C4-2B (cell line): ENCODE results near the gene KCNK3.

Experiments used
- ZFX ChIP-seq: fragments of 450-650 bp; IDR thresholded peaks from 2 replicates; pipeline ENCODE4 v1.6.1; 2017
- TF ChIP-seq, protein P1 (sequence below): fragments of 450-650 bp; conservative IDR thresholded peaks from 2 replicates; pipeline ENCODE4 v1.5.1; 2017; ENCODE audit warnings: mild to moderate bottlenecking

DNA sequence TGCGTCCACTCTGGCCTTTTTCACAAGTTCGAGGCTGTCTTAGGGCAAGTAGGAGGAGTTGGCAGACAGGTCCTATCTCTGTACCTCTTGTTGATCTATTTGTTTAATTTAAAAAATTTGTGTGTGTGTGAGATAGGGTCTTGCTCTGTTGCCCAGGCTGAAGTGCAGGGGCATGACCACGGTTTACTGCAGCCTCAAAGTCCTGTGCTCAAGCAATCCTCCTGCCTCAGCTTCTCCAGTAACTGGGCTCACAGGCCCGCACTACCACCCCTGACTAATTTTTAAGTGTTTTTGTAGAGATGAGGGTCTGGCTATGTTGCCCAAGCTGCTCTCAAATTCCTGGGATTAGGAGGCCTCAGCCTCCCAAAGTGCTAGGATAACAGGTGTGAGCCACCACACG lies 67.3 kb downstream of the KCNK3 start:
- TF ChIP-seq, protein P1, sequence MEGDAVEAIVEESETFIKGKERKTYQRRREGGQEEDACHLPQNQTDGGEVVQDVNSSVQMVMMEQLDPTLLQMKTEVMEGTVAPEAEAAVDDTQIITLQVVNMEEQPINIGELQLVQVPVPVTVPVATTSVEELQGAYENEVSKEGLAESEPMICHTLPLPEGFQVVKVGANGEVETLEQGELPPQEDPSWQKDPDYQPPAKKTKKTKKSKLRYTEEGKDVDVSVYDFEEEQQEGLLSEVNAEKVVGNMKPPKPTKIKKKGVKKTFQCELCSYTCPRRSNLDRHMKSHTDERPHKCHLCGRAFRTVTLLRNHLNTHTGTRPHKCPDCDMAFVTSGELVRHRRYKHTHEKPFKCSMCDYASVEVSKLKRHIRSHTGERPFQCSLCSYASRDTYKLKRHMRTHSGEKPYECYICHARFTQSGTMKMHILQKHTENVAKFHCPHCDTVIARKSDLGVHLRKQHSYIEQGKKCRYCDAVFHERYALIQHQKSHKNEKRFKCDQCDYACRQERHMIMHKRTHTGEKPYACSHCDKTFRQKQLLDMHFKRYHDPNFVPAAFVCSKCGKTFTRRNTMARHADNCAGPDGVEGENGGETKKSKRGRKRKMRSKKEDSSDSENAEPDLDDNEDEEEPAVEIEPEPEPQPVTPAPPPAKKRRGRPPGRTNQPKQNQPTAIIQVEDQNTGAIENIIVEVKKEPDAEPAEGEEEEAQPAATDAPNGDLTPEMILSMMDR = no peak
- no peak for TF ChIP-seq ZFX
